Measurements from ENCODE around the gene CLIC5.

DNA sequence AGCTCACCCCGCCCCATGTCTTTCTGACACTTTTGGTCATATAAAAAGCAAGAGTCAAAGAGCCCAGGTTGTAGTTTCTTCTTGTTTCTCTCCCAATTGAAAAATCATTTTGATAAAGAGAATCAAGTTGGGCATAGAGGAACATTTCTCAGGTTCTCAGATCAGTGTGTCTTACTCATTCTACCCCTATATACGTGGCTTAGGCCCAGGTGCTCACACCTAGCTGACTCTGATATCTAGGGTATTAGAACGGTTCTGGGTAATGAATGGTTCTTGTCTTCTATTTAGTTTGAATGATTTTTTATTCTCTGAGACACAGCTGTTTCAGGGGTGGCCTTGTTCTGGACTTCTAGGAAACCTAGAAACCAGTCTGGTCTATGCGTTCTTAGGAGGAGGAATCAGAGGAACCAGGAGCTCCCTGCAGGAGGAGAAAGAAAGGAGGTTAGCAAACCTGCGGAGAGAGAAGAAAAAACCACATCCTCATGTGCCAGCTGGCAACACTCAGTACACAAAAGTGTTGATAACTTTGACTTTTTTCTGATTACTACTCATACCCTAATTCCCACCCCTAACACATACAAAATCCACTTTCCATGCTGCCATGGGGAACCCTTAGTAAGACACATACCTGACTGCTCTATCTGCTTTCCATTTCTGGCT lies 178.0 kb downstream of the CLIC5 start:
- TF ChIP-seq, protein P1, sequence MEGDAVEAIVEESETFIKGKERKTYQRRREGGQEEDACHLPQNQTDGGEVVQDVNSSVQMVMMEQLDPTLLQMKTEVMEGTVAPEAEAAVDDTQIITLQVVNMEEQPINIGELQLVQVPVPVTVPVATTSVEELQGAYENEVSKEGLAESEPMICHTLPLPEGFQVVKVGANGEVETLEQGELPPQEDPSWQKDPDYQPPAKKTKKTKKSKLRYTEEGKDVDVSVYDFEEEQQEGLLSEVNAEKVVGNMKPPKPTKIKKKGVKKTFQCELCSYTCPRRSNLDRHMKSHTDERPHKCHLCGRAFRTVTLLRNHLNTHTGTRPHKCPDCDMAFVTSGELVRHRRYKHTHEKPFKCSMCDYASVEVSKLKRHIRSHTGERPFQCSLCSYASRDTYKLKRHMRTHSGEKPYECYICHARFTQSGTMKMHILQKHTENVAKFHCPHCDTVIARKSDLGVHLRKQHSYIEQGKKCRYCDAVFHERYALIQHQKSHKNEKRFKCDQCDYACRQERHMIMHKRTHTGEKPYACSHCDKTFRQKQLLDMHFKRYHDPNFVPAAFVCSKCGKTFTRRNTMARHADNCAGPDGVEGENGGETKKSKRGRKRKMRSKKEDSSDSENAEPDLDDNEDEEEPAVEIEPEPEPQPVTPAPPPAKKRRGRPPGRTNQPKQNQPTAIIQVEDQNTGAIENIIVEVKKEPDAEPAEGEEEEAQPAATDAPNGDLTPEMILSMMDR (IDR thresholded peaks at IDR 0.05; ENCODE audit: insufficient read depth, low read length) = no peak
- TF ChIP-seq, protein P2, sequence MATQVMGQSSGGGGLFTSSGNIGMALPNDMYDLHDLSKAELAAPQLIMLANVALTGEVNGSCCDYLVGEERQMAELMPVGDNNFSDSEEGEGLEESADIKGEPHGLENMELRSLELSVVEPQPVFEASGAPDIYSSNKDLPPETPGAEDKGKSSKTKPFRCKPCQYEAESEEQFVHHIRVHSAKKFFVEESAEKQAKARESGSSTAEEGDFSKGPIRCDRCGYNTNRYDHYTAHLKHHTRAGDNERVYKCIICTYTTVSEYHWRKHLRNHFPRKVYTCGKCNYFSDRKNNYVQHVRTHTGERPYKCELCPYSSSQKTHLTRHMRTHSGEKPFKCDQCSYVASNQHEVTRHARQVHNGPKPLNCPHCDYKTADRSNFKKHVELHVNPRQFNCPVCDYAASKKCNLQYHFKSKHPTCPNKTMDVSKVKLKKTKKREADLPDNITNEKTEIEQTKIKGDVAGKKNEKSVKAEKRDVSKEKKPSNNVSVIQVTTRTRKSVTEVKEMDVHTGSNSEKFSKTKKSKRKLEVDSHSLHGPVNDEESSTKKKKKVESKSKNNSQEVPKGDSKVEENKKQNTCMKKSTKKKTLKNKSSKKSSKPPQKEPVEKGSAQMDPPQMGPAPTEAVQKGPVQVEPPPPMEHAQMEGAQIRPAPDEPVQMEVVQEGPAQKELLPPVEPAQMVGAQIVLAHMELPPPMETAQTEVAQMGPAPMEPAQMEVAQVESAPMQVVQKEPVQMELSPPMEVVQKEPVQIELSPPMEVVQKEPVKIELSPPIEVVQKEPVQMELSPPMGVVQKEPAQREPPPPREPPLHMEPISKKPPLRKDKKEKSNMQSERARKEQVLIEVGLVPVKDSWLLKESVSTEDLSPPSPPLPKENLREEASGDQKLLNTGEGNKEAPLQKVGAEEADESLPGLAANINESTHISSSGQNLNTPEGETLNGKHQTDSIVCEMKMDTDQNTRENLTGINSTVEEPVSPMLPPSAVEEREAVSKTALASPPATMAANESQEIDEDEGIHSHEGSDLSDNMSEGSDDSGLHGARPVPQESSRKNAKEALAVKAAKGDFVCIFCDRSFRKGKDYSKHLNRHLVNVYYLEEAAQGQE (IDR thresholded peaks at IDR 0.05; ENCODE audit: insufficient replicate concordance, low read depth) = no peak
- TF ChIP-seq POLR2AphosphoS5 (IDR thresholded peaks at IDR 0.05; ENCODE audit: low read depth) = no peak
- no peak for TF ChIP-seq SPI1 (IDR thresholded peaks at IDR 0.05; ENCODE audit: borderline replicate concordance, low read depth)

All from HL-60 (cell line).